Measurements from ENCODE around the gene XRCC6.

Gene XRCC6

GRCh38 chr22:41641854-41642253 is 20.8 kb downstream of the XRCC6 start:
- Histone ChIP-seq H3K4me3 (ENCODE audit: low read length, poor library complexity, severe bottlenecking) (no peak overlapping the region), H2AFZ (ENCODE audit: low read length) (no peak overlapping the region), H3K79me2 (ENCODE audit: insufficient read depth, low read length) (peaks cover 15% of the 10 kb centered on the region; the same call in 1 of the 2 replicates), H4K20me1 (ENCODE audit: insufficient read depth, low read length, poor library complexity, severe bottlenecking) (peaks cover 16% of the 10 kb centered on the region), H3K4me1 (ENCODE audit: insufficient read depth, low read length, poor library complexity, severe bottlenecking) (no peaks in the 10 kb centered on the region), H3K4me2 (ENCODE audit: low read depth, low read length, poor library complexity, severe bottlenecking) (no peak overlapping the region), H3K9me3 (ENCODE audit: insufficient read depth, low read depth, low read length) (no peaks in the 10 kb centered on the region), H3K9me2 (replicated peaks; ENCODE audit: low read depth, low read length) (no peaks in the 10 kb centered on the region), H3K27me3 (ENCODE audit: insufficient read depth, low read length, poor library complexity, severe bottlenecking) (no peaks in the 10 kb centered on the region), H3K36me3 (ENCODE audit: insufficient read depth, low read length) (peaks cover 88% of the 10 kb centered on the region), H3K9ac (ENCODE audit: low read depth, low read length, poor library complexity, severe bottlenecking) (no peak overlapping the region), H3F3A (ENCODE audit: low read depth) (no peaks in the 10 kb centered on the region)
- TF ChIP-seq CTCF (conservative IDR thresholded peaks at IDR 0.05; ENCODE audit: low read length) (no peak), EZH2phosphoT487 (IDR thresholded peaks at IDR 0.05; ENCODE audit: borderline replicate concordance) (no peak)

- H3K9me3 ChIP-seq (ENCODE audit: insufficient read depth, low read depth, low read length): no peaks in the 10 kb centered on the region
- H3F3A ChIP-seq (ENCODE audit: low read depth): no peaks in the 10 kb centered on the region
- H3K4me2 ChIP-seq (ENCODE audit: low read depth, low read length, poor library complexity, severe bottlenecking): no peak overlapping the region
- H3K9ac ChIP-seq (ENCODE audit: low read depth, low read length, poor library complexity, severe bottlenecking): no peak overlapping the region
- H2AFZ ChIP-seq (ENCODE audit: low read length): no peak overlapping the region
- H3K4me1 ChIP-seq (ENCODE audit: insufficient read depth, low read length, poor library complexity, severe bottlenecking): no peaks in the 10 kb centered on the region
- H3K4me3 ChIP-seq (ENCODE audit: low read length, poor library complexity, severe bottlenecking): no peak overlapping the region
- no peaks in the 10 kb centered on the region for H3K9me2 ChIP-seq (replicated peaks; ENCODE audit: low read depth, low read length)
- peaks cover 87% of the 10 kb centered on the region for H3K36me3 ChIP-seq (ENCODE audit: insufficient read depth, low read length)
- H3K79me2 ChIP-seq (ENCODE audit: insufficient read depth, low read length): peaks cover 15% of the 10 kb centered on the region; the same call in 1 of the 2 replicates
- no peak for TF ChIP-seq EZH2phosphoT487 (IDR thresholded peaks at IDR 0.05; ENCODE audit: borderline replicate concordance)
- TF ChIP-seq CTCF (conservative IDR thresholded peaks at IDR 0.05; ENCODE audit: low read length): no peak
- H4K20me1 ChIP-seq (ENCODE audit: insufficient read depth, low read length, poor library complexity, severe bottlenecking): peaks cover 16% of the 10 kb centered on the region
- no peaks in the 10 kb centered on the region for H3K27me3 ChIP-seq (ENCODE audit: insufficient read depth, low read length, poor library complexity, severe bottlenecking)
These were observed 21.4 kb downstream of the XRCC6 start for GRCh38 chr22:41642331-41643110.

GRCh38 chr22:41647771-41648170 is 26.7 kb downstream of the XRCC6 start:
- no peak overlapping the region for H3K4me3 ChIP-seq (ENCODE audit: low read length, poor library complexity, severe bottlenecking)
- H3K79me2 ChIP-seq (ENCODE audit: insufficient read depth, low read length): 0 out of 2 replicates have a peak, but pooled peaks cover 3% of the 10 kb centered on the region
- no peak overlapping the region for H3K9ac ChIP-seq (ENCODE audit: low read depth, low read length, poor library complexity, severe bottlenecking)
- H3K4me2 ChIP-seq (ENCODE audit: low read depth, low read length, poor library complexity, severe bottlenecking): no peak overlapping the region
- no peaks in the 10 kb centered on the region for H3F3A ChIP-seq (ENCODE audit: low read depth)
- H4K20me1 ChIP-seq (ENCODE audit: insufficient read depth, low read length, poor library complexity, severe bottlenecking): peaks cover 17% of the 10 kb centered on the region
- no peak overlapping the region for H2AFZ ChIP-seq (ENCODE audit: low read length)
- H3K9me3 ChIP-seq (ENCODE audit: insufficient read depth, low read depth, low read length): no peaks in the 10 kb centered on the region
- H3K4me1 ChIP-seq (ENCODE audit: insufficient read depth, low read length, poor library complexity, severe bottlenecking): no peaks in the 10 kb centered on the region
- TF ChIP-seq CTCF (conservative IDR thresholded peaks at IDR 0.05; ENCODE audit: low read length) (no peak), EZH2phosphoT487 (IDR thresholded peaks at IDR 0.05; ENCODE audit: borderline replicate concordance) (no peak)
- H3K36me3 ChIP-seq (ENCODE audit: insufficient read depth, low read length): peaks cover 75% of the 10 kb centered on the region
- no peaks in the 10 kb centered on the region for H3K27me3 ChIP-seq (ENCODE audit: insufficient read depth, low read length, poor library complexity, severe bottlenecking)
- H3K9me2 ChIP-seq (replicated peaks; ENCODE audit: low read depth, low read length): no peaks in the 10 kb centered on the region

All from Loucy (cell line).